GM11168 (cell line): ENCODE results near the gene CLRN3.

Source experiments
- in situ Hi-C: fragments of 300-500 bp; cut with MboI; formaldehyde crosslinking; loops from one replicate; pipeline ENCODE4 v1.12.0; 2022; ENCODE audit warnings: low sequenced_read_pairs; ENCODE audit not compliant: unreplicated experiment

The CLRN3 gene

GRCh38 chr10:127892743-127893142, at the start of gene CLRN3:
Gene CLRN3 (minus strand): TSS chr10:127892941. CDS start chr10:127892784, 157 bp downstream.
- in situ Hi-C loops: no loop called here

GRCh38 chr10:127940866-127941640, 48.3 kb upstream of the CLRN3 start:
- in situ Hi-C loops: no loop called here

- in situ Hi-C loops: no loop called here
Observed at GRCh38 chr10:127939786-127940330, 47.1 kb upstream of the CLRN3 start.

- in situ Hi-C loops: no loop called here
Observed at GRCh38 chr10:127937915-127938463, 45.2 kb upstream of the CLRN3 start.

GRCh38 chr10:127937069-127937468, 44.3 kb upstream of the CLRN3 start:
- in situ Hi-C loops: no loop called here

- in situ Hi-C loops: no loop called here
Observed at GRCh38 chr10:127935071-127935561, 42.4 kb upstream of the CLRN3 start.

- in situ Hi-C loops: no loop called here
Observed at GRCh38 chr10:127934383-127934782, 41.6 kb upstream of the CLRN3 start.

GRCh38 chr10:127933271-127933670, 40.5 kb upstream of the CLRN3 start:
- in situ Hi-C loops: no loop called here

- in situ Hi-C loops: no loop called here
Observed at GRCh38 chr10:127932521-127933270, 40.0 kb upstream of the CLRN3 start.

GRCh38 chr10:127928021-127928806, 35.5 kb upstream of the CLRN3 start:
- in situ Hi-C loops: no loop called here

- in situ Hi-C loops: no loop called here
Observed at GRCh38 chr10:127926455-127926854, 33.7 kb upstream of the CLRN3 start.

GRCh38 chr10:127925471-127926207, 32.9 kb upstream of the CLRN3 start:
- in situ Hi-C loops: no loop called here

GRCh38 chr10:127923646-127924045, 30.9 kb upstream of the CLRN3 start:
- in situ Hi-C loops: no loop called here

GRCh38 chr10:127922675-127923366, 30.1 kb upstream of the CLRN3 start:
- in situ Hi-C loops: no loop called here

- in situ Hi-C loops: no loop called here
Observed at GRCh38 chr10:127922206-127922605, 29.5 kb upstream of the CLRN3 start.

GRCh38 chr10:127921753-127922145, 29.0 kb upstream of the CLRN3 start:
- in situ Hi-C loops: no loop called here

- in situ Hi-C loops: no loop called here
Observed at GRCh38 chr10:127921075-127921752, 28.5 kb upstream of the CLRN3 start.
